Neural progenitor cell (in vitro differentiated cells): ENCODE data around the gene PDXP. TPM values are rescaled to one million over a fixed set of nuclear protein-coding genes. Genes with fewer than 3 reads are reported as not detected.
"Not testable (repeated sequence)": the region's sequence is repeated elsewhere in the genome, so short reads cannot be mapped to it uniquely, and the experiment has no call there.

Source experiments
- DNase-seq: peaks from one replicate; pipeline ENCODE4 v3.0.0-alpha.2; 2016; ENCODE audit warnings: low spot score
- H2AFZ ChIP-seq: fragments of 200-600 bp; sonication (generic); replicated peaks from 2 replicates; pipeline ENCODE4 v1.6.1; 2016; ENCODE audit warnings: antibody characterized with exemption
- H3F3A ChIP-seq: fragments of 200-600 bp; sonication (generic); 2 replicates; pipeline ENCODE4 v1.6.1; 2016; ENCODE audit warnings: antibody characterized with exemption, low read depth
- H3K27ac ChIP-seq: fragments of 200-600 bp; sonication (generic); 2 replicates; pipeline ENCODE4 v1.5.1; 2016; ENCODE audit warnings: mild to moderate bottlenecking
- H3K27me3 ChIP-seq: fragments of 200-600 bp; sonication (generic); 2 replicates; pipeline ENCODE4 v1.6.1; 2016; ENCODE audit warnings: mild to moderate bottlenecking, moderate library complexity
- H3K36me3 ChIP-seq: fragments of 200-600 bp; sonication (generic); 2 replicates; pipeline ENCODE4 v1.5.1; 2016
- H3K4me1 ChIP-seq: fragments of 200-600 bp; sonication (generic); 2 replicates; pipeline ENCODE4 v1.6.1; 2016; ENCODE audit warnings: mixed run types
- H3K4me2 ChIP-seq: fragments of 200-600 bp; sonication (generic); 2 replicates; pipeline ENCODE4 v1.6.1; 2016
- H3K4me3 ChIP-seq: fragments of 200-600 bp; sonication (generic); 2 replicates; pipeline ENCODE4 v1.5.1; 2016
- H3K79me2 ChIP-seq: fragments of 200-600 bp; sonication (generic); 2 replicates; pipeline ENCODE4 v1.6.1; 2016; ENCODE audit warnings: low read depth
- H3K9ac ChIP-seq: fragments of 200-600 bp; sonication (generic); 2 replicates; pipeline ENCODE4 v1.6.1; 2016
- H3K9me3 ChIP-seq: fragments of 200-600 bp; sonication (generic); 2 replicates; pipeline ENCODE4 v1.5.1; 2016; ENCODE audit warnings: low read depth
- H4K20me1 ChIP-seq: fragments of 200-600 bp; sonication (generic); 2 replicates; pipeline ENCODE4 v1.6.1; 2016; ENCODE audit warnings: low read depth
- H3K27ac Mint-ChIP-seq: 3 replicates; pipeline ENCODE4 v1.8.0; 2021; ENCODE audit warnings: mixed read lengths
- H3K27me3 Mint-ChIP-seq: 2 replicates; pipeline ENCODE4 v1.8.0; 2022; ENCODE audit warnings: low read depth, mild to moderate bottlenecking, inconsistent platforms, moderate library complexity, mixed read lengths; ENCODE audit not compliant: insufficient read depth
- H3K36me3 Mint-ChIP-seq: 3 replicates; pipeline ENCODE4 v1.8.0; 2021; ENCODE audit warnings: mixed read lengths
- H3K4me1 Mint-ChIP-seq: 3 replicates; pipeline ENCODE4 v1.8.0; 2021; ENCODE audit warnings: mixed read lengths
- H3K4me3 Mint-ChIP-seq: 3 replicates; pipeline ENCODE4 v1.8.0; 2021; ENCODE audit warnings: mild to moderate bottlenecking, moderate library complexity, mixed read lengths
- H3K9me3 Mint-ChIP-seq: 3 replicates; pipeline ENCODE4 v1.8.0; 2020; ENCODE audit warnings: mixed read lengths
- CTCF ChIP-seq: fragments of 200-600 bp; sonication (generic); IDR thresholded peaks from 2 replicates; pipeline ENCODE4 v1.5.1; 2017; ENCODE audit warnings: antibody characterized with exemption, mild to moderate bottlenecking
- EZH2 ChIP-seq: fragments of 200-600 bp; sonication (generic); IDR thresholded peaks from 2 replicates; pipeline ENCODE4 v1.6.1; 2017; ENCODE audit warnings: antibody characterized with exemption, mild to moderate bottlenecking, moderate library complexity
- EZH2phosphoT487 ChIP-seq: fragments of 200-600 bp; sonication (generic); IDR thresholded peaks from 2 replicates; pipeline ENCODE4 v1.6.1; 2017; ENCODE audit warnings: antibody characterized with exemption
- total RNA-seq: library from RNA; depleted of rRNA; stranded (reverse); fragments of >200 nt; gene quantifications from 2 replicates; pipeline ENCODE4 v1.2.3, GENCODE V29; 2015; ENCODE audit warnings: low replicate concordance

Gene PDXP
- 25.1 and 57.0 TPM in 2 replicates for total RNA-seq

- Histone ChIP-seq H4K20me1 (peaks cover 40% of the 10 kb centered on the region), H3K4me1 (peaks cover 18% of the 10 kb centered on the region), H3K36me3 (no peaks in the 10 kb centered on the region), H3K27me3 (no peaks in the 10 kb centered on the region), H3K9ac (peak within 1 kb of the TSS; percentile 52), H3K4me2 (peak within 1 kb of the TSS; percentile 100), H2AFZ (peak within 1 kb of the TSS; percentile 52), H3K4me3 (peak within 1 kb of the TSS; percentile 90), H3K27ac (no peak within 1 kb of the TSS), H3F3A (no peaks in the 10 kb centered on the region), H3K9me3 (no peaks in the 10 kb centered on the region), H3K79me2 (peaks cover 44% of the 10 kb centered on the region)
- peaks cover 3% of the 10 kb centered on the region for H3K36me3 Mint-ChIP-seq
- TF ChIP-seq EZH2phosphoT487 (no peak), CTCF (no peak), EZH2 (no peak)
- H3K27ac Mint-ChIP-seq = peak within 1 kb of the TSS; percentile 93
- peaks cover 8% of the 10 kb centered on the region for H3K27me3 Mint-ChIP-seq
- DNase-seq = peak; percentile 100
- peak within 1 kb of the TSS; percentile 96 for H3K4me3 Mint-ChIP-seq
- H3K4me1 Mint-ChIP-seq = peaks cover 45% of the 10 kb centered on the region
- no peaks in the 10 kb centered on the region for H3K9me3 Mint-ChIP-seq
Observed at GRCh38 chr22:37658133-37659065, at the start of gene PDXP. Gene PDXP, plus strand, starts transcription at chr22:37658723. Its CDS starts 60 bp downstream, at chr22:37658783.

- H3K9me3 ChIP-seq = no peaks in the 10 kb centered on the region
- H3F3A ChIP-seq = peaks cover 27% of the 10 kb centered on the region
- Mint-ChIP-seq H3K9me3 (no peaks in the 10 kb centered on the region), H3K4me3 (peak overlapping the region; percentile 97), H3K4me1 (peaks cover 21% of the 10 kb centered on the region), H3K36me3 (no peaks in the 10 kb centered on the region), H3K27ac (peak overlapping the region; percentile 90), H3K27me3 (peaks cover 16% of the 10 kb centered on the region)
- peak overlapping the region; percentile 98 for H3K4me2 ChIP-seq
- peaks cover 23% of the 10 kb centered on the region for H3K79me2 ChIP-seq
- H3K9ac ChIP-seq = peak overlapping the region; percentile 76
- peaks cover 12% of the 10 kb centered on the region for H4K20me1 ChIP-seq
- TF ChIP-seq EZH2 = no peak
- TF ChIP-seq CTCF = no peak
- TF ChIP-seq EZH2phosphoT487 = no peak
- no peak overlapping the region for H3K27ac ChIP-seq
- no peaks in the 10 kb centered on the region for H3K36me3 ChIP-seq
- DNase-seq = no peak
- H3K27me3 ChIP-seq = no peaks in the 10 kb centered on the region
- peaks cover 9% of the 10 kb centered on the region for H3K4me1 ChIP-seq
- peak overlapping the region; percentile 71 for H2AFZ ChIP-seq
- peak overlapping the region; percentile 95 for H3K4me3 ChIP-seq
Observed at GRCh38 chr22:37609240-37610152, 49.0 kb upstream of the PDXP start.

DNA sequence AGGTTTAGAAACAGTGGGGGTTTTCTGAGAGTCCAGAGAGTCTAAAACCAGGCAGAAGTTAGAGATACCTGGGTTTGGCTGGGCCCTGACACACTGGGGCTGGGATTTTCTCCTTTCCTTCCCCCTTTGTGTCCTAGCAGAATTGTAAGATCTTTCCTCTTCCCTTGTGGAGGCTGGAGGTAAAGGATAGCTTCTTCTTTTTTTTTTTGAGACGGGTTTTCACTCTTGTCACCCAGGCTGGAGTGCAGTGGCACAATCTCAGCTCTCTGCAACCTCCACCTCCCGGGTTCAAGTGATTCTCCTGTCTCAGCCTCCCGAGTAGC is 48.4 kb upstream of the PDXP start:
- not testable (repeated sequence) for H3K27ac Mint-ChIP-seq

More for the DNA sequence above, 48.4 kb upstream of the PDXP start:
- H3K27me3 ChIP-seq, H3K4me1 ChIP-seq, H3K9ac ChIP-seq, H3K27ac ChIP-seq, H3K36me3 ChIP-seq, DNase-seq, H3K36me3 Mint-ChIP-seq, H3K9me3 ChIP-seq, H2AFZ ChIP-seq, H3K9me3 Mint-ChIP-seq: not testable (repeated sequence)
- Histone ChIP-seq H3K79me2 (peaks cover 23% of the 10 kb centered on the region), H3K4me2 (peak overlapping the region; percentile 98), H3K4me3 (peak overlapping the region; percentile 95), H3F3A (peaks cover 27% of the 10 kb centered on the region), H4K20me1 (peaks cover 12% of the 10 kb centered on the region)
- H3K4me3 Mint-ChIP-seq = peak overlapping the region; percentile 97
- H3K27me3 Mint-ChIP-seq = peaks cover 12% of the 10 kb centered on the region
- H3K4me1 Mint-ChIP-seq = peaks cover 21% of the 10 kb centered on the region
